GM23248 (cell line): ENCODE results near the gene FREM2. TPM values are rescaled to one million over a fixed set of nuclear protein-coding genes. Genes with fewer than 3 reads are reported as not detected.

ENCODE experiments used
- DNase-seq: peaks from one replicate; pipeline ENCODE4 v3.0.0-alpha.2; 2015
- H2AFZ ChIP-seq: fragments of 200-600 bp; sonication (generic); 2 replicates; pipeline ENCODE4 v1.6.1; 2016; ENCODE audit warnings: antibody characterized with exemption
- H3F3A ChIP-seq: fragments of 200-600 bp; sonication (generic); 2 replicates; pipeline ENCODE4 v1.6.1; 2016; ENCODE audit warnings: mild to moderate bottlenecking, antibody characterized with exemption, mixed run types; ENCODE audit not compliant: insufficient read depth
- H3K27ac ChIP-seq: fragments of 200-600 bp; sonication (generic); 2 replicates; pipeline ENCODE4 v1.5.1; 2016; ENCODE audit warnings: mild to moderate bottlenecking
- H3K27me3 ChIP-seq: fragments of 200-600 bp; sonication (generic); replicated peaks from 2 replicates; pipeline ENCODE4 v1.6.1; 2016; ENCODE audit warnings: mild to moderate bottlenecking; ENCODE audit not compliant: insufficient read depth
- H3K36me3 ChIP-seq: fragments of 200-600 bp; sonication (generic); 2 replicates; pipeline ENCODE4 v1.6.1; 2016; ENCODE audit warnings: low read depth, mild to moderate bottlenecking
- H3K4me1 ChIP-seq: fragments of 200-600 bp; sonication (generic); 2 replicates; pipeline ENCODE4 v1.6.1; 2016; ENCODE audit warnings: mild to moderate bottlenecking; ENCODE audit not compliant: insufficient read depth
- H3K4me2 ChIP-seq: fragments of 200-600 bp; sonication (generic); one replicate; pipeline ENCODE4 v1.6.1; 2016; ENCODE audit warnings: mild to moderate bottlenecking; ENCODE audit not compliant: unreplicated experiment
- H3K4me3 ChIP-seq: fragments of 200-600 bp; sonication (generic); 2 replicates; pipeline ENCODE4 v1.5.1; 2016; ENCODE audit warnings: mild to moderate bottlenecking
- H3K79me2 ChIP-seq: fragments of 200-600 bp; sonication (generic); 2 replicates; pipeline ENCODE4 v1.6.1; 2016; ENCODE audit warnings: mild to moderate bottlenecking; ENCODE audit not compliant: insufficient read depth
- H3K9ac ChIP-seq: fragments of 200-600 bp; sonication (generic); 2 replicates; pipeline ENCODE4 v1.6.1; 2016; ENCODE audit warnings: mild to moderate bottlenecking
- H3K9me2 ChIP-seq: fragments of 200-600 bp; sonication (generic); 2 replicates; pipeline ENCODE4 v1.6.1; 2016; ENCODE audit warnings: mixed run types, mild to moderate bottlenecking, moderate library complexity; ENCODE audit not compliant: insufficient read depth
- H3K9me3 ChIP-seq: fragments of 200-600 bp; sonication (generic); one replicate; pipeline ENCODE4 v1.6.1; 2017; ENCODE audit warnings: low read depth
- H4K20me1 ChIP-seq: fragments of 200-600 bp; sonication (generic); 2 replicates; pipeline ENCODE4 v1.6.0; 2016; ENCODE audit not compliant: insufficient read depth
- EZH2 ChIP-seq: fragments of 200-600 bp; sonication (generic); IDR thresholded peaks from 2 replicates; pipeline ENCODE4 v1.6.1; 2018; ENCODE audit warnings: antibody characterized with exemption, mild to moderate bottlenecking; ENCODE audit not compliant: insufficient read depth, poor library complexity, severe bottlenecking
- EZH2phosphoT487 ChIP-seq: fragments of 200-600 bp; sonication (generic); IDR thresholded peaks from 2 replicates; pipeline ENCODE4 v1.6.1; 2018; ENCODE audit warnings: antibody characterized with exemption, moderate library complexity, mild to moderate bottlenecking, low read depth; ENCODE audit not compliant: insufficient read depth
- WGBS, 2 experiments: methylation state at CpG; one replicate each; pipeline ENCODE4 v1.1.6; 2015 to 2017; ENCODE audit warnings: low lambda C conversion rate in 2 of 2, low coverage in 1 of 2; ENCODE audit errors: missing lambda C conversion rate in 2 of 2; 5-methylcytosine and 5-hydroxymethylcytosine counted together
- in situ Hi-C: fragments of 300-500 bp; cut with MboI; formaldehyde crosslinking; loops from 2 replicates; pipeline ENCODE4 v1.15.0; 2020
- polyA plus RNA-seq: library from polyadenylated mRNA; unstranded; fragments of >200 nt; fragmentation: Nextera tagmentation; extraction: Ambion mirVana; gene quantifications from 2 replicates; pipeline ENCODE4 v1.2.1, GENCODE V29; 2016
- total RNA-seq: library from RNA; depleted of rRNA; stranded (reverse); fragments of >200 nt; shearing (Covaris generic); gene quantifications from 2 replicates; pipeline ENCODE4 v1.2.3, GENCODE V29; 2014

Gene FREM2
- total and polyA plus RNA-seq, 2 experiments from 2014 or later = not detected

- no peaks in the 10 kb centered on the region for H3K4me1 ChIP-seq
- H3F3A ChIP-seq = no peaks in the 10 kb centered on the region
- H3K9me3 ChIP-seq = no peaks in the 10 kb centered on the region
- H3K9me2 ChIP-seq = no peaks in the 10 kb centered on the region
- in situ Hi-C loops = no loop called here
- H3K9ac ChIP-seq = no peak overlapping the region
- TF ChIP-seq EZH2 (no peak), EZH2phosphoT487 (no peak)
- H3K27ac ChIP-seq = no peak overlapping the region
- no peaks in the 10 kb centered on the region for H3K79me2 ChIP-seq
- WGBS, 2 experiments = 81 to 88% methylated on average over 2 of the region's 2 CpGs
- H2AFZ ChIP-seq = no peak overlapping the region
- no peak overlapping the region for H3K4me3 ChIP-seq
- no peaks in the 10 kb centered on the region for H3K36me3 ChIP-seq
- H3K27me3 ChIP-seq = peaks cover 10% of the 10 kb centered on the region
- peak; percentile 17 for DNase-seq
- H4K20me1 ChIP-seq = no peaks in the 10 kb centered on the region
- H3K4me2 ChIP-seq = no peak overlapping the region
Measured at GRCh38 chr13:38697628-38698333, 10.9 kb downstream of the FREM2 start.

GRCh38 chr13:38700051-38700450 is 13.2 kb downstream of the FREM2 start:
- in situ Hi-C loops = no loop called here
- no peak overlapping the region for H3K4me2 ChIP-seq
- H3K27ac ChIP-seq = no peak overlapping the region

GRCh38 chr13:38702669-38703068 is 15.8 kb downstream of the FREM2 start:
- Histone ChIP-seq H3K4me3 (no peak overlapping the region), H4K20me1 (no peaks in the 10 kb centered on the region), H3K4me1 (no peaks in the 10 kb centered on the region), H2AFZ (no peak overlapping the region), H3F3A (no peaks in the 10 kb centered on the region), H3K4me2 (no peak overlapping the region), H3K9ac (no peak overlapping the region), H3K27ac (no peak overlapping the region), H3K79me2 (no peaks in the 10 kb centered on the region), H3K27me3 (peaks cover 27% of the 10 kb centered on the region), H3K9me2 (no peaks in the 10 kb centered on the region), H3K36me3 (no peaks in the 10 kb centered on the region), H3K9me3 (no peaks in the 10 kb centered on the region)
- no peak for DNase-seq
- no peak for TF ChIP-seq EZH2
- no peak for TF ChIP-seq EZH2phosphoT487
- 13 to 17% methylated on average over 2 of the region's 2 CpGs for WGBS, 2 experiments
- in situ Hi-C loops = no loop called here

More at GRCh38 chr13:38700051-38700450, 13.2 kb downstream of the FREM2 start:
- Histone ChIP-seq H3K79me2 (no peaks in the 10 kb centered on the region), H4K20me1 (no peaks in the 10 kb centered on the region), H3K9ac (no peak overlapping the region), H3K36me3 (no peaks in the 10 kb centered on the region), H2AFZ (no peak overlapping the region), H3K27me3 (peaks cover 16% of the 10 kb centered on the region), H3K9me2 (no peaks in the 10 kb centered on the region), H3K4me1 (no peaks in the 10 kb centered on the region), H3K4me3 (no peak overlapping the region), H3F3A (no peaks in the 10 kb centered on the region), H3K9me3 (no peaks in the 10 kb centered on the region)
- 51 to 57% methylated on average over 2 of the region's 2 CpGs for WGBS, 2 experiments
- no peak for DNase-seq
- no peak for TF ChIP-seq EZH2
- TF ChIP-seq EZH2phosphoT487 = no peak

GRCh38 chr13:38703255-38703654 is 16.4 kb downstream of the FREM2 start:
- in situ Hi-C loops = no loop called here
- Histone ChIP-seq H3K79me2 (no peaks in the 10 kb centered on the region), H3K9ac (no peak overlapping the region), H3F3A (no peaks in the 10 kb centered on the region), H3K9me3 (no peaks in the 10 kb centered on the region), H3K27ac (no peak overlapping the region), H3K36me3 (no peaks in the 10 kb centered on the region), H3K4me3 (no peak overlapping the region), H3K9me2 (no peaks in the 10 kb centered on the region), H4K20me1 (no peaks in the 10 kb centered on the region), H2AFZ (no peak overlapping the region), H3K4me2 (no peak overlapping the region), H3K4me1 (no peaks in the 10 kb centered on the region), H3K27me3 (peaks cover 27% of the 10 kb centered on the region)
- no peak for DNase-seq
- WGBS, 2 experiments = 19 to 21% methylated on average over 1 of the region's 1 CpG
- TF ChIP-seq EZH2phosphoT487 = no peak
- no peak for TF ChIP-seq EZH2
